ENCODE measurements around the gene TBC1D21. TPM values are rescaled to one million over a fixed set of nuclear protein-coding genes. Genes with fewer than 3 reads are reported as not detected.

TBC1D21 gene
- total and polyA plus RNA-seq, 12 donors = not detected

DNA sequence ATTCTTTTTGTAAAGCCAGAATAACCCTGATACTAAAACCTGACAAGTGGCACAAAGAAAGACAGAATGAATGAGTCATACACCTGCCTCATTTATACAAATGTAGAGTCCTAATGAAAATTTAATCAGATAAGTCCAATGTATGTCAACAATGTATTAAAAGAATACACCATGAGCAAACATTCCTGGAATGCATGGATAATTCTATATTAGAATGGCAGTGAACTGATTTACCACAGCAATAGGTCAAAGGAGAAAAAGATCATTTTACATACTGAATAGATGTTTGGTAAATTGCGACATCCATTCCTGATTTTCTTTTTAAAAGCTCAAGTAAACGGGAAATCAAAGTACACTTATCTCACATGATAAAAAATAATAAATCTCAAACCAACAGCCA is 41.7 kb downstream of the TBC1D21 start:
- Histone ChIP-seq H3K4me3 (no peak overlapping the region), H3K27ac (no peak overlapping the region), H3K36me3 (peaks cover 0 to 4% (median 0%) of the 10 kb centered on the region in 9 donors), H3K4me1 (peaks cover 0 to 13% (median under 1%) of the 10 kb centered on the region in 9 donors), H3K9me3 (peaks cover 0 to 6% (median 0%) of the 10 kb centered on the region in 11 donors), H3K27me3 (no peaks in the 10 kb centered on the region)
- intact Hi-C loops (cut with DNase I) = no loop called here
- WGBS, 2 donors = 87 to 91% methylated on average over 2 of the region's 2 CpGs
- no peak for DNase-seq
- TF ChIP-seq, protein P1, sequence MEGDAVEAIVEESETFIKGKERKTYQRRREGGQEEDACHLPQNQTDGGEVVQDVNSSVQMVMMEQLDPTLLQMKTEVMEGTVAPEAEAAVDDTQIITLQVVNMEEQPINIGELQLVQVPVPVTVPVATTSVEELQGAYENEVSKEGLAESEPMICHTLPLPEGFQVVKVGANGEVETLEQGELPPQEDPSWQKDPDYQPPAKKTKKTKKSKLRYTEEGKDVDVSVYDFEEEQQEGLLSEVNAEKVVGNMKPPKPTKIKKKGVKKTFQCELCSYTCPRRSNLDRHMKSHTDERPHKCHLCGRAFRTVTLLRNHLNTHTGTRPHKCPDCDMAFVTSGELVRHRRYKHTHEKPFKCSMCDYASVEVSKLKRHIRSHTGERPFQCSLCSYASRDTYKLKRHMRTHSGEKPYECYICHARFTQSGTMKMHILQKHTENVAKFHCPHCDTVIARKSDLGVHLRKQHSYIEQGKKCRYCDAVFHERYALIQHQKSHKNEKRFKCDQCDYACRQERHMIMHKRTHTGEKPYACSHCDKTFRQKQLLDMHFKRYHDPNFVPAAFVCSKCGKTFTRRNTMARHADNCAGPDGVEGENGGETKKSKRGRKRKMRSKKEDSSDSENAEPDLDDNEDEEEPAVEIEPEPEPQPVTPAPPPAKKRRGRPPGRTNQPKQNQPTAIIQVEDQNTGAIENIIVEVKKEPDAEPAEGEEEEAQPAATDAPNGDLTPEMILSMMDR (IDR thresholded peaks at IDR 0.05) = no peak
- ATAC-seq = no peak

DNA sequence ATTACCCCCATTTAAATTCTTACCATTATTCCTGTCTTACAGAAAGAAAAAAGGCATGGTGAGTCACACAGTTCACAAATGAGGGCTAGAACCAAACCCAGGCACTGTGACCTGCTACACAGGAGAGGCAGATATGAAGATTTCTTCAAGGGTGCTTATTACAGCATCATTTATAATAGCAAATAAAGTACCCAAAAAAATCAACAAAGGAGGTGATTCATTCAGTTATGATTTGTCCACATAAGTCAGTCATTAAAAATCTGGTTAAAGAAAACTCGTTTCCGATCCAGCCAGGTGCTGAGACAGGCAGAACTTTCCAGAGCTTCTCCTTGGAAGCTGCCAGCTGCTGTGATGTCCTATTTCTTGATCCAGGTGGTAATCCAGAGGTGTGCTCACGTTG is 45.4 kb downstream of the TBC1D21 start:
- peaks cover 0 to 6% (median 0%) of the 10 kb centered on the region in 11 donors for H3K9me3 ChIP-seq
- ATAC-seq = no peak
- no peak overlapping the region for H3K4me3 ChIP-seq
- H3K4me1 ChIP-seq = peaks cover 17 to 47% (median 38%) of the 10 kb centered on the region in 9 donors
- H3K27ac ChIP-seq = no peak overlapping the region
- WGBS, 2 donors = 94% methylated on average over 3 of the region's 3 CpGs
- DNase-seq = no peak
- peaks cover 0 to 4% (median 0%) of the 10 kb centered on the region in 9 donors for H3K36me3 ChIP-seq
- intact Hi-C loops (cut with DNase I) = no loop called here
- H3K27me3 ChIP-seq = no peaks in the 10 kb centered on the region
- TF ChIP-seq, protein P1 (IDR thresholded peaks at IDR 0.05) = no peak

DNA sequence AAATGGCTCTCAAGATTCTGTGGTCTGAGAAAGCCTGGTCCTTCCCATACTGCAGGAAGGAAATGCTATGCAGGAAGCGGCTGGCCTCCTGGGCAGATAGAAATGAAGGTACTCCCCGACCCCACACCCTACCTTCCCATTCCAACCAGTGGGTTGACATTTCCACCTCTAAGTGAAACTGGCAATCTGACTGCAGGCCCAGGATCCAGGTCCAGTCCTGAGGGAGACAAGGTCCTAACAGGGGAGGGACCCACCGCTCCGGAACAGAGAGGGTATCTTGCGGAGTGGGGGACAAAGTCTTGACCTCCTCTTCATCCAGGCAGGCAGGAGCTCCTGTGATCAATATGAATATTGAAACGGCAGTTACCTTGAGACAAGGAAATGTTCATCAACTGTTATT is 46.3 kb downstream of the TBC1D21 start:
- ATAC-seq (no peak), DNase-seq (no peak)
- WGBS, 2 donors = 81 to 92% methylated on average over 6 of the region's 6 CpGs
- TF ChIP-seq, protein P1 (IDR thresholded peaks at IDR 0.05) = no peak
- H3K9me3 ChIP-seq = peaks cover 0 to 6% (median 0%) of the 10 kb centered on the region in 11 donors
- H3K4me1 ChIP-seq = peaks cover 27 to 53% (median 47%) of the 10 kb centered on the region in 9 donors
- peak overlapping the region in 4 of 10 donors; percentile 12 to 95 (median 81) for H3K27ac ChIP-seq
- no peaks in the 10 kb centered on the region for H3K27me3 ChIP-seq
- intact Hi-C loops (cut with DNase I) = loop anchor here in 2 of 10 donors (10.0 kb wide), 2 partner anchors 115 to 355 kb away; no protein-coding TSS in a partner anchor
- H3K36me3 ChIP-seq = peaks cover 0 to 4% (median 0%) of the 10 kb centered on the region in 9 donors
- no peak overlapping the region for H3K4me3 ChIP-seq

DNA sequence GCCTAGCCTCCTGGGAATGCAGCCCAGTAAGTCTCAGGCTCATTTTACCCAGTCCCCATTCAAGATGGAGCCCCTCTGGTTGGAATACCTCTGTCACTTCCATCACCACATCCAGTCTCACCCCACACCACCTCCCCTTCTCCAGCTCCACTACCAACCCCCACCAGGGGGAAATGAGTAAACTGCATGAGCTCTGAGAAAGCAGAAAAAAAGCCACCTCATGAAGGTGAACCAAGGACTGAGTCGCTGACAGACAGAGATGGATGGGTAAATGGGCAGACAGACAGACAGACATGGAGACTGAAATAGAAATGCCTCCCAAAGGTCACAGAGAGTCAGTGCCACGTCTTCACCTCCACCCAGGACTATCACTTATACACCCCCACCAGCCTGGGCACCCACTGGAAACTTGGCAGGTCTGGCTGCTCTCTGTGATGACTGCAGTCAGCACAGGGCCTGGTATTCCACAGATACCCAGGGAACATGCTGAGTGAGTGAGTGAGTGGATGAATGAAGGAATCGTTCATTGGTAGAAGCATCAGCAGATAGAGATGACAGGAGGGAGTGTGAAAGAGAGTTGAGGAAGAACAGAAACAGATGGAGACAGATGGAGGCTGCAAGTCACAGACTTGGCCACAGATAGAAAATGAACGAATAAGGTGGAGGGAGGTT is 48.0 kb downstream of the TBC1D21 start:
- peak; percentile 72 to 81 for DNase-seq
- Histone ChIP-seq H3K27ac (peak overlapping the region in 9 of 10 donors; percentile 64 to 95 (median 88)), H3K4me3 (no peak overlapping the region), H3K36me3 (no peaks in the 10 kb centered on the region), H3K9me3 (peaks cover 0 to under 1% (median 0%) of the 10 kb centered on the region in 11 donors), H3K4me1 (peaks cover 33 to 70% (median 62%) of the 10 kb centered on the region in 9 donors), H3K27me3 (peaks cover 0 to 5% (median 0%) of the 10 kb centered on the region in 7 donors)
- ATAC-seq = peak; percentile 35 to 89 (median 74)
- TF ChIP-seq, protein P1 (IDR thresholded peaks at IDR 0.05) = no peak
- 38 to 47% methylated on average over 4 of the region's 4 CpGs for WGBS, 2 donors
- intact Hi-C loops (cut with DNase I) = loop anchor here in 2 of 10 donors (10.0 kb wide), 2 partner anchors 117 to 357 kb away; no protein-coding TSS in a partner anchor

Measured in heart right ventricle (tissue), 16 donors.